AG04450 (cell line): ENCODE results near the gene C10orf62. TPM values are rescaled to one million over a fixed set of nuclear protein-coding genes. Genes with fewer than 3 reads are reported as not detected.
"Not testable (repeated sequence)": the region's sequence is repeated elsewhere in the genome, so short reads cannot be mapped to it uniquely, and the experiment has no call there.

Source experiments
- CTCF ChIA-PET: fragments of 300-600, 350-600 bp; formaldehyde crosslinking; extraction: SDS; loops from one replicate; lab custom pipeline; 2022; ENCODE audit warnings: antibody characterized with exemption, inconsistent platforms; lab: Charles Lee
- POLR2A ChIA-PET: fragments of 350-600 bp; formaldehyde crosslinking; extraction: SDS; loops from one replicate; lab custom pipeline; 2021; ENCODE audit warnings: antibody characterized with exemption, inconsistent platforms; lab: Yijun Ruan, JAX
- DNase-seq: peaks from one replicate; pipeline ENCODE4 v3.0.0-alpha.2; 2011; ENCODE audit warnings: low read depth, low spot score
- H3K27ac ChIP-seq: one replicate; pipeline ENCODE4 v1.5.1; 2012; ENCODE audit warnings: low read depth, low read length, control low read depth
- H3K27me3 ChIP-seq: one replicate; pipeline ENCODE4 v1.6.0; 2012; ENCODE audit warnings: low read length; ENCODE audit not compliant: control insufficient read depth, insufficient read depth
- H3K4me3 ChIP-seq: 2 replicates; pipeline ENCODE4 v1.5.1; 2011; ENCODE audit warnings: mild to moderate bottlenecking, low read depth, low read length, control low read depth
- H3K9me3 ChIP-seq: 2 replicates; pipeline ENCODE4 v1.5.1; 2012; ENCODE audit warnings: low read length; ENCODE audit not compliant: control insufficient read depth, insufficient read depth
- CTCF ChIP-seq: IDR thresholded peaks from 2 replicates; pipeline ENCODE4 v1.5.1; 2011; ENCODE audit warnings: low read depth, low read length, control low read depth, inconsistent platforms
- polyA plus RNA-seq: library from polyadenylated mRNA; depleted of rRNA; stranded (reverse); fragments of >200 nt; gene quantifications from 2 replicates; pipeline ENCODE4 v1.2.3, GENCODE V29; 2011; rRNA removed

Gene C10orf62
- polyA plus RNA-seq, 1 experiment = not detected

- H3K27me3 ChIP-seq = no peaks in the 10 kb centered on the region
- CTCF ChIA-PET = no interaction called here
- POLR2A ChIA-PET = no interaction called here
- no peak overlapping the region for H3K4me3 ChIP-seq
- no peak overlapping the region for H3K27ac ChIP-seq
- no peak for TF ChIP-seq CTCF
- DNase-seq = no peak
- H3K9me3 ChIP-seq = peaks cover 3% of the 10 kb centered on the region; the same call in 1 of the 2 replicates
These were observed 46.1 kb downstream of the C10orf62 start for GRCh38 chr10:97635577-97635976.

- not testable (repeated sequence) for H3K27me3 ChIP-seq, DNase-seq, H3K9me3 ChIP-seq, H3K27ac ChIP-seq, H3K4me3 ChIP-seq
- POLR2A ChIA-PET = interaction anchor here (0.7 kb wide), 1 partner anchor 97 kb away, joined by 3 read pairs; no protein-coding TSS in a partner anchor
- CTCF ChIA-PET = interaction anchor here (1.1 kb wide), 1 partner anchor 47 kb away, joined by 3 read pairs; no protein-coding TSS in a partner anchor
These were observed 49.6 kb downstream of the C10orf62 start for GRCh38 chr10:97639090-97639489.

GRCh38 chr10:97640174-97640867 is 50.8 kb downstream of the C10orf62 start, which contains the start of gene PI4K2A:
Gene PI4K2A (plus strand): TSS chr10:97640671. CDS start chr10:97640743, 72 bp downstream.
- CTCF ChIA-PET = interaction anchor here (1.0 to 2.0 kb wide), 2 partner anchors 27 to 68 kb away, joined by 3 to 10 read pairs; partner anchors contain the start of gene ANKRD2

More at GRCh38 chr10:97640174-97640867, 50.8 kb downstream of the C10orf62 start, which contains the start of gene PI4K2A:
- DNase-seq = peak; percentile 98
- Histone ChIP-seq H3K27ac (peak within 1 kb of the TSS; percentile 73), H3K27me3 (no peaks in the 10 kb centered on the region), H3K4me3 (peak within 1 kb of the TSS; percentile 83), H3K9me3 (no peaks in the 10 kb centered on the region; the same call in 1 of the 2 replicates)
- POLR2A ChIA-PET = interaction anchor here (0.6 to 3.0 kb wide), 5 partner anchors 9 to 101 kb away, joined by 3 to 19 read pairs (median 5); partner anchors contain the start of gene AVPI1
- TF ChIP-seq CTCF = no peak

Other genes starting within 250 kb of the C10orf62 start
- 10.6 and 13.4 TPM in 2 replicates for gene RRP12, start 188.4 kb upstream of the C10orf62 start, polyA plus RNA-seq
- 452 and 459 TPM in 2 replicates for gene PGAM1, start 163.5 kb upstream of the C10orf62 start, polyA plus RNA-seq
- 47.6 and 50.8 TPM in 2 replicates for gene EXOSC1, start 143.7 kb upstream of the C10orf62 start, polyA plus RNA-seq
- gene ZDHHC16, start 143.5 kb upstream of the C10orf62 start, polyA plus RNA-seq = 64.5 and 69.6 TPM in 2 replicates
- gene MMS19, start 91.3 kb upstream of the C10orf62 start, polyA plus RNA-seq = 71.5 and 80.2 TPM in 2 replicates
- gene UBTD1, start 90.8 kb upstream of the C10orf62 start, polyA plus RNA-seq = 15.5 and 20.3 TPM in 2 replicates
- 0.05 and 0.06 TPM in 2 replicates for gene ANKRD2, start 16.9 kb upstream of the C10orf62 start, polyA plus RNA-seq
- 0.41 and 0.53 TPM in 2 replicates for gene HOGA1, start 5.3 kb upstream of the C10orf62 start, polyA plus RNA-seq
- 14.4 and 16.0 TPM in 2 replicates for gene MORN4, start 43.8 kb downstream of the C10orf62 start, polyA plus RNA-seq
- 35.6 and 36.1 TPM in 2 replicates for gene PI4K2A, start 51.0 kb downstream of the C10orf62 start, polyA plus RNA-seq
- gene AVPI1, start 97.5 kb downstream of the C10orf62 start, polyA plus RNA-seq = 26.5 and 36.9 TPM in 2 replicates
- 65.5 and 76.2 TPM in 2 replicates for gene MARVELD1, start 124.0 kb downstream of the C10orf62 start, polyA plus RNA-seq
- gene ZFYVE27, start 147.4 kb downstream of the C10orf62 start, polyA plus RNA-seq = 11.1 and 13.5 TPM in 2 replicates
- not detected in 2 replicates for gene SFRP5, start 182.3 kb downstream of the C10orf62 start, polyA plus RNA-seq